OCI-LY1 (cell line): Measurements from ENCODE around the gene PUSL1.

Source experiments
- EZH2 ChIP-seq: fragments of 200-600 bp; sonication (generic), shearing (Covaris generic); IDR thresholded peaks from 2 replicates; pipeline ENCODE4 v1.8.0; 2017; ENCODE audit warnings: borderline replicate concordance, mixed run types, mild to moderate bottlenecking, antibody characterized with exemption, low read length, moderate library complexity, mixed read lengths
- TF ChIP-seq, protein P1 (sequence below): fragments of 200-600 bp; sonication (generic), shearing (Covaris generic); IDR thresholded peaks from 2 replicates; pipeline ENCODE4 v1.5.1; 2017; ENCODE audit warnings: mild to moderate bottlenecking, antibody characterized with exemption, low read length, moderate library complexity, mixed read lengths

DNA sequence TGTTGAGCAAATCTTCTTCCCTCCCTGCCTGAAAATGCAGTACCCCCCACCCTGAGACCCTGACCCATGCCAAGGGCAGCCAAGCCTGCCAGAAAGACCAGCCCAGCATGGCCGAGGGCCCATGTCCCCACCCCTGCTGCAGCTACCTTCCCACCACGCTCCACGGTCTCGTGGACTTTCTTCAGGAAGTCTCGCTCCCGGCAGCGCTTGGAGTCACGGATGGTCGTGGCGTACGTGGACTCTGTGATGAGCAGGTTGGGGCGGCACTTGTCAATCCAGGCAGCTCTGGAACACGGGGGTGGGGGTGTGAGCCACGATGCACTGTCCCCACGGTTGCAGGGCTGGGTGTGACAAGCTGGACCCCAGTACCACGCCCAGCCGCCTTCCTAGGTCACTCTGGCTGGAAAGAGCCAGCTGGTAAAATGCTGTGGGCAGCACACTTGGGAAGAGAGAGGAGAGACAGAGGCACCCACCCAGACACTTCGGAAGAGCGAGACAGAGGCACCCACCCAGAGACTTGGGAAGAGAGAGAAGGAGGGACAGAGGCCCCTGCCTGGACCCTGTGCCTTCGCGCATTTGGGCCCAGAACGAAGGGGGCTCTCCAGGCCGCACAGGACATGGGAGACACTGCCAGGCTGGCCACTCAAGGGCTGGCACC lies 6.4 kb downstream of the PUSL1 start:
- TF ChIP-seq, protein P1, sequence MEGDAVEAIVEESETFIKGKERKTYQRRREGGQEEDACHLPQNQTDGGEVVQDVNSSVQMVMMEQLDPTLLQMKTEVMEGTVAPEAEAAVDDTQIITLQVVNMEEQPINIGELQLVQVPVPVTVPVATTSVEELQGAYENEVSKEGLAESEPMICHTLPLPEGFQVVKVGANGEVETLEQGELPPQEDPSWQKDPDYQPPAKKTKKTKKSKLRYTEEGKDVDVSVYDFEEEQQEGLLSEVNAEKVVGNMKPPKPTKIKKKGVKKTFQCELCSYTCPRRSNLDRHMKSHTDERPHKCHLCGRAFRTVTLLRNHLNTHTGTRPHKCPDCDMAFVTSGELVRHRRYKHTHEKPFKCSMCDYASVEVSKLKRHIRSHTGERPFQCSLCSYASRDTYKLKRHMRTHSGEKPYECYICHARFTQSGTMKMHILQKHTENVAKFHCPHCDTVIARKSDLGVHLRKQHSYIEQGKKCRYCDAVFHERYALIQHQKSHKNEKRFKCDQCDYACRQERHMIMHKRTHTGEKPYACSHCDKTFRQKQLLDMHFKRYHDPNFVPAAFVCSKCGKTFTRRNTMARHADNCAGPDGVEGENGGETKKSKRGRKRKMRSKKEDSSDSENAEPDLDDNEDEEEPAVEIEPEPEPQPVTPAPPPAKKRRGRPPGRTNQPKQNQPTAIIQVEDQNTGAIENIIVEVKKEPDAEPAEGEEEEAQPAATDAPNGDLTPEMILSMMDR: no peak
- TF ChIP-seq EZH2: no peak
